Fibroblast of skin of right biceps (primary cell): ENCODE data around the gene ZFP14.
"Not testable (repeated sequence)": the region's sequence is repeated elsewhere in the genome, so short reads cannot be mapped to it uniquely, and the experiment has no call there.

Experiments
- DNase-seq: peaks from one replicate; pipeline ENCODE4 v3.0.0-alpha.2; 2013

Gene ZFP14

GRCh38 chr19:36330216-36330615, 48.8 kb downstream of the ZFP14 start:
- no peak for DNase-seq

DNA sequence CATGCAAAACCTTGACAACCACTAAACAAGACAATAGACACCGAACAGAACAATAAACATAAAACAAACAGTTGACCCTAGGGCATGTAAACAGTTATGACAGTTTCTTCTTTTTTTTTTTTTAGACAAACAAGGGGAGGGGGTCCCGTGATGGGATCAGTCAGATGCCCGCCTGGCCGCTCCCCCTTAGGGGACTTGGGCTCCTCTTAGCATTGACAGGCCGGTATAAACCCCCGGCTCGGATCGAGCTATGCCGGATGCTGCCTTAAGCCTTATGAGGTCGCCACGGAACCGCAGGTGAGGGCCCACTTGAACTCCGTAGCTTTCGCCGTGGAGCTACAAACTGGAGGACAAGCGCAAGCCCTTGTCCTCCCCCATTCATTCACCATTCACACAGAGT, 49.5 kb downstream of the ZFP14 start:
- DNase-seq, result not testable (repeated sequence)

GRCh38 chr19:36326649-36327048, 52.4 kb downstream of the ZFP14 start:
- not testable (repeated sequence) for DNase-seq

DNA sequence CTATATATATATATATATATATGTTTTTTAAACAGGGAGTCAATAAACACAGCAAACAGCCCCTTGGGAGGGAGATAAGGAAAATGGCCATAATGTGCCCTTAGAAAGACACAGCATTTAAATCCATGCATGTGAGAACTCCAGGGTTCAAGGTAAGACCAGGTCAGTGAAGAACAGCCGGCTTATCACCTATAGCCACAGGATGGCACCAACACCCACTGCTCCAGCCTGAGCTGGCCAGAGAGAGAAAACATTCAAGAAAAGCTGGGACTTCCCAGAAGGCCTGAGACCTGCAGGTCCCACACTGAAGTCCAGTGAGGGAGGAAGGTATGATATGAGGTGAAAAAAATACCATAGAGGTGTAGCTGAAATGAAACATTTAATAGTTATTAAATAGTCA, 63.8 kb downstream of the ZFP14 start:
- not testable (repeated sequence) for DNase-seq

GRCh38 chr19:36314053-36314452, 64.9 kb downstream of the ZFP14 start:
- not testable (repeated sequence) for DNase-seq

DNA sequence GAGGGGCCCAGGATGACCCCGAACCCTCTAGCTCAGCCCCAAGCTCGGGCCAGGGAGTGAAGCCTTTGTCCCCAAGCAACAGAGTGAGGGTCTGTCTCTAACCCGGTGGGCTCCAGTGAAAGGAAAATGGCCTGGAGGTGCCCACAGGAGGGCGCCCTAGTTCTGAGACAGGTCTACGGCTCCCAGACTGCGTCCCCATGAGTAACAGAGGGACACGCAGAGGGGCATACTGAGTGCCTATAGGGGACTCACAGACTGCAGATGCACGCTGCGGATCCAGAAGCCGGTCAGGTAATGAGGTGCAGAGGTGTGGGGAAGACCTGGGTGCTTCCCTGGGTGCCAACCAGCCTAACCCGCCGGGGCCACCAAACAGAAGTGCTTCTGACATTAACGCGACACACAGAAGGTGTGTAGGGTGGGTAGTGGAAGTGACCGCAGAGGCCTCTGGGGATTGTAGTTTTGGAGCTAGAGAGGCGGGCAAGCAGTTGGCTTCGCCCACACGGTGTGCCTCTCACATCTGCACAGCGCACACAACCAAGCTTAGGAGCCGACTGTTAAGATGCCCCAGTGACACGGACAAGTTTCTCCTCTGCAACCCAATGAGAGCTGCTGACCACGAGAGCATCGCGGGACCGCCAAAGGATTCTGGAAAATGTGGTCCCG, 67.8 kb downstream of the ZFP14 start:
- DNase-seq, result not testable (repeated sequence)

DNA sequence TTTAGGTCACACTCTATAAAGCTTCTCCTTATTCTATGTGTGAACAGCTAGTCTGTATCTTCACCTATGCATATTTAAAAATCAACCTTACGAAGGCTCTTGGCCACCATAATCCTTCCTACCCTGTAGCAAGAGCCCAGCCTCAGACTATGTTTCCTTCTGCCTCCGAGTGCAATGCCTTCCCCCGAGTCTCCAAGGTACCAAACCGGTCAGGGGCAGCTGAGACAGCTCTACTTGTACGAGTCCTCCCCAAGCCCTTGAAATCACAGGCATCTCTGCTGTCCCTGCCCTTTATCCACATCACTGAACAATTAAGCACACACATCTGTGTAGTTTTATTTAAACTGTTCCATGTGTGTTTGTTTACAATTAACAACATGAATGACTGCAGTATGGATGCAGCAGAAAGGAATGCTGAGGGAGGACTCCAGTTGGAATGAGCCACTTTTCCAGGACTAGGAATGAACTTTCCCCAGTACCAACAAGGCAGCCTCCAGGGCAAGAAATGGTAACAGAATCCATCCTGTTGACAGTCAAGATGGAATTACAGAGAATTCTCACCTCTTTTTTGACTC, 68.5 kb downstream of the ZFP14 start:
- DNase-seq, result not testable (repeated sequence)

GRCh38 chr19:36309759-36310158, 69.2 kb downstream of the ZFP14 start:
- DNase-seq, result not testable (repeated sequence)

DNA sequence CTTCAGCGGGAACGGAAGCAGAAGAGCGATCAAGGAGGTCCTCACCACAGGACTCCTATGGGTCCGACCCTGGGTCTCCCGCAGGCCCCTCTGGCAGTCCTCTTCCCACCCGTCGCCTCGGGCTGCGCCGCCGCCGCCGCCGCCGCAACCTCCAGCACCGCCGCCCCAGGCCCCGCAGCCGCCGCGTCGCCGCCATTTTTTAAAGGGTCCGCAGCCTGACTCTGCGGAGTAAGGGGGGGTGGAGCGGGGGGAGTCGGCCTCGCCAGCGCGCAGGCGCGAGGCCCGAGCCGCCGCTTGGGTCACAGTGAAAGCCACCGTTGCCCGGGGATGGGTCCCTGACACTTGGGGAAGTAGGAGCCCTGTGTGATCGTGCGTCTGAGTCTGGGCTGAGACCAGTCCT, 69.7 kb downstream of the ZFP14 start:
- not testable (repeated sequence) for DNase-seq

DNA sequence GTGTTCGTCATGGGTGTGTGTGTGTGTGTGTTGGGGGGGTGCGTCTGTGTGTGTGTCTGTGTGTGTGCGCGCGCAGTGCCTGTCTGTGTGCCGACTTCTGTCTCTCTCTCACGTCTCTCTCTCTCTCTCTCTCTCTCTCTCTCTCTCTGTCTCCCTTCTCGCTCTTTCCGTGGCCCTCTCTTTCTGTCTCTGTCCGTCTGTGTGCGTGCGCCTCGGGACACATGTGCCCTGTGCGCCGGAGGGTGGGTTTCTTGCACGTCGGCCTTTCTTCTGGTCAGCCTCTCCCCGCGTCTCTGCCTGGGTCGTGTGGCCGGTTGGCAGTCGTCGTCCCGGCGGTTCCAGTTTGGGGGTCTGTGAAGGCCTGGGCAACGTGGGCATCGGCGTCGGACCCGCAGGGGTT, 86.7 kb downstream of the ZFP14 start:
- not testable (repeated sequence) for DNase-seq
